ENCODE data around the gene DSCAM. TPM values are rescaled to one million over a fixed set of nuclear protein-coding genes. Genes with fewer than 3 reads are reported as not detected.
A peak's percentile ranks its signal among the peaks of the same experiment; 100 is the strongest.

Gene DSCAM
- total RNA-seq, 1 experiment from 2014 or later, result 0.13 TPM

- no peak overlapping the region for H3K4me3 Mint-ChIP-seq
- no peak overlapping the region for H3K27ac Mint-ChIP-seq
- CTCF ChIA-PET, result no interaction called here
- TF ChIP-seq ZNF512 (CRISPR knock-in tag; IDR thresholded peaks at IDR 0.05; ENCODE audit: borderline replicate concordance), result peak; percentile 93; the same call in 1 of the 2 replicates
- TF ChIP-seq ZMAT4 (CRISPR knock-in tag; IDR thresholded peaks at IDR 0.05), result no peak
- TF ChIP-seq ZBTB21 (CRISPR knock-in tag; IDR thresholded peaks at IDR 0.05; ENCODE audit: borderline replicate concordance), result no peak
- DNase-seq (ENCODE audit: low spot score), result no peak
- no peaks in the 10 kb centered on the region; the same call in 1 of the 2 replicates for H3K27me3 Mint-ChIP-seq (ENCODE audit: low read depth)
- no peak for ATAC-seq
- peaks cover 47% of the 10 kb centered on the region for H3K4me1 Mint-ChIP-seq
- no peaks in the 10 kb centered on the region for H3K36me3 Mint-ChIP-seq
- no peaks in the 10 kb centered on the region for H3K9me3 Mint-ChIP-seq
- POLR2A ChIA-PET, result no interaction called here
Observed at GRCh38 chr21:40620386-40621145, 226.4 kb downstream of the DSCAM start.

- CTCF ChIA-PET, result interaction anchor here (1.0 to 1.2 kb wide), 2 partner anchors 9 to 71 kb away, joined by 3 read pairs; no protein-coding TSS in a partner anchor
- TF ChIP-seq TCF7 (CRISPR knock-in tag; IDR thresholded peaks at IDR 0.05; ENCODE audit: low read depth), result no peak
- TF ChIP-seq CREM (CRISPR knock-in tag; IDR thresholded peaks at IDR 0.05), result no peak
- TF ChIP-seq ZNF532 (CRISPR knock-in tag; IDR thresholded peaks at IDR 0.05; ENCODE audit: borderline replicate concordance), result no peak
- no peak for TF ChIP-seq NFATC4 (CRISPR knock-in tag; IDR thresholded peaks at IDR 0.05)
- TF ChIP-seq NFYB (CRISPR knock-in tag; conservative IDR thresholded peaks at IDR 0.05; ENCODE audit: low read depth), result no peak
- no peak for TF ChIP-seq ZNF232 (CRISPR knock-in tag; IDR thresholded peaks at IDR 0.05)
- TF ChIP-seq ZBTB21 (CRISPR knock-in tag; IDR thresholded peaks at IDR 0.05; ENCODE audit: borderline replicate concordance), result no peak
- no peak overlapping the region for H3K4me3 Mint-ChIP-seq
- ATAC-seq (peak; percentile 51), DNase-seq (ENCODE audit: low spot score) (peak; percentile 19)
- POLR2A ChIA-PET, result no interaction called here
- no peaks in the 10 kb centered on the region; the same call in 1 of the 2 replicates for H3K27me3 Mint-ChIP-seq (ENCODE audit: low read depth)
- H3K36me3 Mint-ChIP-seq, result no peaks in the 10 kb centered on the region
- peaks cover 40% of the 10 kb centered on the region for H3K4me1 Mint-ChIP-seq
- peak overlapping the region; percentile 63; the same call in 1 of the 2 replicates for H3K27ac Mint-ChIP-seq
- no peaks in the 10 kb centered on the region for H3K9me3 Mint-ChIP-seq
Observed at GRCh38 chr21:40618191-40618973, 228.6 kb downstream of the DSCAM start.

GRCh38 chr21:40616377-40616704 is 230.6 kb downstream of the DSCAM start:
- peaks cover 8% of the 10 kb centered on the region; the same call in 1 of the 2 replicates for H3K9me3 Mint-ChIP-seq
- H3K27me3 Mint-ChIP-seq (ENCODE audit: low read depth), result no peaks in the 10 kb centered on the region
- POLR2A ChIA-PET, result no interaction called here
- no peak for ATAC-seq
- peaks cover 19% of the 10 kb centered on the region for H3K4me1 Mint-ChIP-seq
- H3K27ac Mint-ChIP-seq, result no peak overlapping the region
- CTCF ChIA-PET, result no interaction called here
- TF ChIP-seq GABPB1 (CRISPR knock-in tag; IDR thresholded peaks at IDR 0.05), result no peak
- TF ChIP-seq ETV6 (CRISPR knock-in tag; IDR thresholded peaks at IDR 0.05), result no peak
- no peaks in the 10 kb centered on the region for H3K36me3 Mint-ChIP-seq
- no peak for DNase-seq (ENCODE audit: low spot score)
- no peak overlapping the region for H3K4me3 Mint-ChIP-seq
